Natural killer cell (primary cell): ENCODE measurements around the gene THEMIS. TPM values are rescaled to one million over a fixed set of nuclear protein-coding genes. Genes with fewer than 3 reads are reported as not detected.

Experiments
- ATAC-seq, 3 donors: fragments of 150-1000 bp in 2 of 3; fragments of 200-7000 bp in 1 of 3; cut with Tn5 transposase; 1 replicate in 1 of 3; 2 replicates in 2 of 3; pipeline ENCODE4 v1.10.0; 2021; ENCODE audit warnings: mild to moderate bottlenecking in 2 of 3, moderate library complexity in 2 of 3
- DNase-seq, 2 donors: peaks; one replicate each; pipeline versions ENCODE4 v3.0.0 to v3.0.0-alpha.2; 2013 to 2021; ENCODE audit warnings: mixed read lengths in 1 of 2
- H3K27ac ChIP-seq: one replicate; pipeline ENCODE4 v1.5.1; 2013; ENCODE audit warnings: mild to moderate bottlenecking, low read length
- H3K27me3 ChIP-seq: one replicate; pipeline ENCODE4 v1.6.1; 2013; ENCODE audit warnings: low read length; ENCODE audit not compliant: control insufficient read depth, insufficient read depth
- H3K36me3 ChIP-seq: one replicate; pipeline ENCODE4 v1.6.1; 2013; ENCODE audit warnings: low read length; ENCODE audit not compliant: control insufficient read depth, insufficient read depth
- H3K4me1 ChIP-seq: one replicate; pipeline ENCODE4 v1.6.1; 2013; ENCODE audit warnings: low read length; ENCODE audit not compliant: control insufficient read depth, insufficient read depth
- H3K4me3 ChIP-seq: one replicate; pipeline ENCODE4 v1.5.1; 2013; ENCODE audit warnings: low read length
- H3K9me3 ChIP-seq: one replicate; pipeline ENCODE4 v1.6.1; 2013; ENCODE audit warnings: low read length; ENCODE audit not compliant: control insufficient read depth, insufficient read depth
- H3K27ac Mint-ChIP-seq, 2 donors: one replicate each; pipeline ENCODE4 v1.8.0; 2022; ENCODE audit warnings: mild to moderate bottlenecking in 2 of 2, mixed read lengths in 2 of 2, moderate library complexity in 1 of 2
- H3K27me3 Mint-ChIP-seq, 2 donors: one replicate each; pipeline ENCODE4 v1.8.0; 2022; ENCODE audit warnings: low read depth in 2 of 2, mixed read lengths in 2 of 2
- H3K36me3 Mint-ChIP-seq: one replicate; pipeline ENCODE4 v1.8.0; 2022; ENCODE audit warnings: mixed read lengths
- H3K4me1 Mint-ChIP-seq, 2 donors: one replicate each; pipeline ENCODE4 v1.8.0; 2022; ENCODE audit warnings: mixed read lengths in 2 of 2
- H3K4me3 Mint-ChIP-seq: one replicate; pipeline ENCODE4 v1.8.0; 2022; ENCODE audit warnings: mild to moderate bottlenecking, moderate library complexity, mixed read lengths
- H3K9me3 Mint-ChIP-seq, 2 donors: one replicate each; pipeline ENCODE4 v1.8.0; 2022; ENCODE audit warnings: mixed read lengths in 2 of 2
- CTCF ChIP-seq: fragments of 200-600 bp; IDR thresholded peaks from one replicate; pipeline ENCODE4 v1.8.0; 2022; ENCODE audit warnings: antibody characterized with exemption
- WGBS: methylation state at CpG from one replicate; pipeline ENCODE4 v1.1.7; 2013; ENCODE audit warnings: missing lambda C conversion rate; ENCODE audit not compliant: insufficient coverage; 5-methylcytosine and 5-hydroxymethylcytosine counted together
- intact Hi-C: fragments of 100-400 bp; cut with micrococcal nuclease; formaldehyde crosslinking; loops from one replicate; pipeline ENCODE4 v1.14.2; 2022
- total RNA-seq, 4 donors: library from RNA; stranded (reverse); fragments of 120-200 nt in 1 of 4; gene quantifications; one replicate each; pipeline versions ENCODE4 v1.2.3 to v1.2.4, GENCODE V29; 2013 to 2022

The THEMIS gene
- total RNA-seq, 3 donors from 2014 or later (not counting 1 experiment from before 2014, with no cell fraction given) = 0.82 to 11.7 (median 1.7) TPM

DNA sequence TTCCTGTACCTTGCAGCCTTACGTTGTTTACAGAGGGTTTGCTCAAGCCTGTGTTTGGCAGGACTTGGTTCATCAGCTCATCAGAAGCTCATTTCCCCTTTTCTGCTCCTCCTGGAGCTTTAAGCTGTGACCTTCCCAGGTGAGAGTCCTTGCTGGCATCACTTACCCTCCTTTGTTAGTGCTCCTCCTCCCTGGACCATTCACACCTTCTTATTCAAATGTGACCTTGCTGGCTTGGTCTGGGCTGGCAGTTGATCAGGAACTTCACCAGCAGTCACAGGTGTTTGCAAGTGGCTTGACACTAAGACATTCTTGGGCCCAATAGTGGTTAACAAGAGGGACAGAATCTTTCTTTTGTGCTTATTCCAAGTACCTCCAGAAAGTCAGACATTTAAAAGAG lies 175.0 kb downstream of the THEMIS start:
- DNase-seq (no peak), ATAC-seq (no peak)
- H3K27ac Mint-ChIP-seq = no peak overlapping the region
- 79% methylated on average over 1 of the region's 1 CpG for WGBS
- H3K4me3 Mint-ChIP-seq = no peak overlapping the region
- no peaks in the 10 kb centered on the region for H3K4me1 Mint-ChIP-seq
- intact Hi-C loops = no loop called here
- H3K4me1 ChIP-seq = no peaks in the 10 kb centered on the region
- no peak overlapping the region for H3K27ac ChIP-seq
- no peak overlapping the region for H3K4me3 ChIP-seq
- H3K27me3 ChIP-seq = no peaks in the 10 kb centered on the region
- no peaks in the 10 kb centered on the region for H3K27me3 Mint-ChIP-seq
- no peak for TF ChIP-seq CTCF
- H3K36me3 Mint-ChIP-seq = no peaks in the 10 kb centered on the region
- no peaks in the 10 kb centered on the region for H3K36me3 ChIP-seq
- no peaks in the 10 kb centered on the region for H3K9me3 Mint-ChIP-seq
- H3K9me3 ChIP-seq = no peaks in the 10 kb centered on the region

DNA sequence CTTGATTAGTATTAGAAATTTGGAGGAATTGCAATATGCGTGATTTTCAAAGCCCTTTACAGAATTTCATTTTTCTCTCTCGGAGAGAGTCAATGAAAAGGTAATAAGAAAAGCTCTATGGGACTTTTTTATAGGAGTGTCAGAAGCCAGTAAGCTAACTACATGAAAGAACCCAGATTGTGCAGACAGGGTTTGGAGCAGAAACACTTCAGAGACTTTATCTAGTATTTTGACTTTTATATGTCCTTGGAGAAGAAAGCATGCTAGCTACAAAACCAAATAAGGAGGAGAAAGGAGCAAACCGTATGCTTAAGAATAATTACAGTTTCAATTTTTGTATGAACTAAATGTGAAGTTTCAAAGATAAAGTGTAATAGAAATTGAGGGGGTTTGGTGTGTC lies 182.2 kb downstream of the THEMIS start:
- H3K4me3 Mint-ChIP-seq = no peak overlapping the region
- DNase-seq (no peak), ATAC-seq (no peak)
- Histone ChIP-seq H3K27ac (no peak overlapping the region), H3K9me3 (no peaks in the 10 kb centered on the region), H3K4me3 (no peak overlapping the region), H3K4me1 (no peaks in the 10 kb centered on the region), H3K36me3 (no peaks in the 10 kb centered on the region), H3K27me3 (no peaks in the 10 kb centered on the region)
- TF ChIP-seq CTCF = no peak
- no peaks in the 10 kb centered on the region for H3K27me3 Mint-ChIP-seq
- no peak overlapping the region for H3K27ac Mint-ChIP-seq
- intact Hi-C loops = no loop called here
- no peaks in the 10 kb centered on the region for H3K36me3 Mint-ChIP-seq
- H3K9me3 Mint-ChIP-seq = no peaks in the 10 kb centered on the region
- no peaks in the 10 kb centered on the region for H3K4me1 Mint-ChIP-seq
- 88% methylated on average over 1 of the region's 3 CpGs for WGBS

GRCh38 chr6:127717384-127717783 lies 183.5 kb downstream of the THEMIS start:
- Mint-ChIP-seq H3K4me1 (no peaks in the 10 kb centered on the region), H3K27me3 (no peaks in the 10 kb centered on the region), H3K9me3 (no peaks in the 10 kb centered on the region), H3K4me3 (no peak overlapping the region), H3K27ac (no peak overlapping the region), H3K36me3 (no peaks in the 10 kb centered on the region)
- intact Hi-C loops = no loop called here
- no peak overlapping the region for H3K27ac ChIP-seq
- H3K36me3 ChIP-seq = no peaks in the 10 kb centered on the region
- no peak for DNase-seq
- H3K9me3 ChIP-seq = no peaks in the 10 kb centered on the region
- WGBS = 92% methylated on average over 2 of the region's 2 CpGs
- H3K4me1 ChIP-seq = no peaks in the 10 kb centered on the region
- ATAC-seq = no peak
- no peaks in the 10 kb centered on the region for H3K27me3 ChIP-seq
- no peak overlapping the region for H3K4me3 ChIP-seq
- no peak for TF ChIP-seq CTCF

GRCh38 chr6:127716465-127716864 lies 184.4 kb downstream of the THEMIS start:
- no peak overlapping the region for H3K27ac ChIP-seq
- no peaks in the 10 kb centered on the region for H3K27me3 ChIP-seq
- H3K4me1 ChIP-seq = no peaks in the 10 kb centered on the region
- ATAC-seq (no peak), DNase-seq (no peak)
- H3K4me3 Mint-ChIP-seq = no peak overlapping the region
- no peaks in the 10 kb centered on the region for H3K36me3 ChIP-seq
- no peaks in the 10 kb centered on the region for H3K4me1 Mint-ChIP-seq
- no peak overlapping the region for H3K27ac Mint-ChIP-seq
- no peaks in the 10 kb centered on the region for H3K27me3 Mint-ChIP-seq
- H3K4me3 ChIP-seq = no peak overlapping the region
- H3K9me3 ChIP-seq = no peaks in the 10 kb centered on the region
- no peak for TF ChIP-seq CTCF
- H3K36me3 Mint-ChIP-seq = no peaks in the 10 kb centered on the region
- H3K9me3 Mint-ChIP-seq = no peaks in the 10 kb centered on the region
- WGBS = 79% methylated on average over 2 of the region's 2 CpGs
- intact Hi-C loops = no loop called here
